Activated CD4-positive, alpha-beta T cell treated with anti-CD3 and anti-CD28 coated beads for 48 hours (primary cell): Measurements from ENCODE around the gene ADIG.
"Not testable (repeated sequence)": the region's sequence is repeated elsewhere in the genome, so short reads cannot be mapped to it uniquely, and the experiment has no call there.

ENCODE experiments used
- DNase-seq: peaks from one replicate; pipeline ENCODE4 v3.0.0-alpha.2; 2020

ADIG gene

GRCh38 chr20:38579219-38579910, 1.6 kb upstream of the ADIG start:
- no peak for DNase-seq

DNA sequence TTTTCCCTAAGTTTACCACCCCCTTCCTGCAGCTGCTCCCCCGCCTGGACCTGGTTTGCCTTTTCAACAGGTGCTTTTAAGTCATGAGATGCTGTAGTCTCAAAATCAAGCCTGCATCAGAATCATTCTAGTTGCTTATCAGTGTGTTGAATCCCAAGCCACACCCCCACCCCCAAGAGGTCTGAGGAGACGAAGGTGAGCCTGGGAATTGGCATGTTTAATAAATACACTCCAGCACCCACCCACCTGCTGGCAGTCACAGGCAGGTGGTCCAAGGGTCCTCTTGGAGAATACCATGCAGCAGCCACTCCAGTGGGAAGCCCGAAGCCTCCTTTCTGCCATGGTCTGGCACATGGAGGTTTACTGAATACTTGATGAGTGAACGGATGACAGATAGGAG, 1.1 kb upstream of the ADIG start:
- no peak for DNase-seq

- DNase-seq = no peak
These were observed 897 bp downstream of the ADIG start for GRCh38 chr20:38581830-38582358.

DNA sequence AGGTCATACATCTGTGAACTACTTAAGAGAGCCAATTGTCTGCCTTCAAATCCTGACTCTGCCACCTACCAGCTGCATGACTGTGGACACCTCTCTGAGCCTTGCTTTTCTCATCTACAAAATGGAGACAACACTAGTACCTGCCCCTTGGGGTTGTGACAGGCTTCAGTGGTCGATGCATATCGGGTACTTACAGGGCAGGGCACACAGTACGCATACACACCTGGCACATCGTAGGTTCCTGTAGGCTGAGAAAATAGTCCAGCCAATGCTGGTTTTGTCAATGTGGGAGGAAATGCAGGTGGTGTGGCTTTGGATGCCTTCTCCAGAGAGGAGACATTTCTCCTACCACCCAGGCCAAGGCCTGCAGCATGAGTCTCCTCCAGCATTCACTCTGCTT, 2.3 kb downstream of the ADIG start:
- DNase-seq = no peak

GRCh38 chr20:38584099-38584763, 3.2 kb downstream of the ADIG start:
- DNase-seq = no peak

GRCh38 chr20:38585404-38586180, 4.6 kb downstream of the ADIG start:
- DNase-seq = no peak

GRCh38 chr20:38586181-38586525, 5.2 kb downstream of the ADIG start:
- no peak for DNase-seq

- no peak for DNase-seq
These were observed 7.3 kb downstream of the ADIG start for GRCh38 chr20:38588303-38588702.

DNA sequence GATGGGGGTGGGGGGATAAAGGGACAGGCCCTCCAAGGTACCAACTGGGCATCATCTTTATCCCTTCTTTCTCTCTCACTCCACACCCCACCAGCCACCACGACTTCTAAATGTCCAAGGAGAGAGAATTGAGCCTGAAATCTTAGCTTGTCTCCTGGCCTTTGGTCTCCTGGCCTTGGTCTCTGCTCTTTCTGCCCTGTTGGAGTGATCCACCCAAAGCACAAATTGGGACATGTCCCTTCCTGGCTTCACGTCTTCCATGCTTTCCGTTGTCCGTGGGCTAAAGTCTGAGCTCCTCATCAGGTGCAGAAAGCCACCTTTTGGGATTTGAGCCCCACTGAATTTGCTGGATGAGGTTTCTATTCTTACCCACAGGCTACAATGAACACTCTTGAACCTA, 8.4 kb downstream of the ADIG start:
- no peak for DNase-seq

DNA sequence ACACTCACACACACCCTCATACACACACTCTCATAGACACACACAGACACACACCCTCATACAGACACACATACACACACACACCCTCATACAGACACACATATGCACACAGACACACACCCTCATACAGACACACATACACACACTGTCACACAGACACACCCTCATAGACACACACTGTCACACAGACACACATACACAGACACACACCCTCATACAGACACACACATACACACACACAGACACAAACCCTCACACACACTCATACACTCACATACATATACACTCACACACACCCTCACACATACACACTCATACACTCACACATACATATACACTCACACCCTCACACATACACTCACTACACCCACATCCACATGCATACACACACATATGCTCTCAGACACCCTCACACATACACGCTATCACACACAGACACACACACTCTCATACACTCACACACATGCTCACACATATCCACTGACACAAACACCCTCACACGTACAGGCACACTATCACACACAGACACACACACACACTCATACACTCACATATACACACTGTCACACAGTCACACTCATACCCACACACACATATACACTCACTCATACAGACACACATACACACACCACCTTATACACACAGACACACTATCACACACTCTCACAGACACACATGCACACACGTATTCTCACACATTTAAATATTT, 9.1 kb downstream of the ADIG start:
- DNase-seq = no peak

GRCh38 chr20:38590676-38591473, 9.9 kb downstream of the ADIG start:
- DNase-seq = no peak

DNA sequence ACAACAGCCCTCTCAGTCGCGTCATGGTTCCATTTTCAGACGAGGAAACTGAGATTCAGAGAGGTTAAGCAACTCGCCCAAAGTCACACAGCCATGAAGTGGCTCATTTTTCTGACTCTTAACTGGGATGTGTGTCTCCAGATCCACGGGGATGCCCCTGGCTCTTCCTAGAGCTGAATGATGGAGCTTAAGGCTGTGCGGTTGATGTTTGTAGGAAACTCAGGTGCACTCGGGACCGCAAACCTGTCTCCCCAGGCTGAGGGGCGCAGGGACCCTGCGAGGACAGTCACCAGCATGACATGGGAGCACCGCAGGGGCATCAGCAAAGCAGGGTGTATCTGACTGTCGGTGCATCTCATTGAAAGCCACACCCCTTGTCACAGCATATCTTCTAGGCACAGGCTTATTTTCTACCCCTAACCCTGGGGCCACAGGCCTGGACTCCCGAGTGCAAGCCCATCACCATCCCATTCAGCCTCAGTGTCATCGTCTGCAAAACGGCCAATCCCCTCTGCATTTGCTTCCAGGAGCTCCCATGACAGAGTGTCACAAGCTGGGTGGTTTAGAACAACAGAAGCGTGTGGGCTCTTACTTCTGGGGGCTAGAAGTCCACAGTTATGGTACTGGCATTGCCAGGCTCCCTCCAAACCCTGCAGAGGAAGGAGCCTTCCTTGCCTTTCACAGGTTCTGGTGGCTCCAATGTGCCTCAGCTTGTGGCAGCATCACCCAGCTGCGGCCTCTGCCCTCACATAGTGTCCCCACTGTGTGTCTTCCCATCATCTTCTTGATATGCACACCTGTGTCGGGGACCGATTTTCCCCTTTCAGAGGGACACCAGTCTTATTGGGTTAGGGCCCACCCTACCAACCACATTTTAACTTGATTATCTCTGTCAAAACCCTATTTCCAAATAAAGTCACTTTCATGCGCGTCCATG, 10.7 kb downstream of the ADIG start:
- DNase-seq = no peak

- not testable (repeated sequence) for DNase-seq
These were observed 11.4 kb downstream of the ADIG start for GRCh38 chr20:38592411-38592790.

GRCh38 chr20:38594281-38594680, 13.3 kb downstream of the ADIG start:
- DNase-seq = not testable (repeated sequence)

DNA sequence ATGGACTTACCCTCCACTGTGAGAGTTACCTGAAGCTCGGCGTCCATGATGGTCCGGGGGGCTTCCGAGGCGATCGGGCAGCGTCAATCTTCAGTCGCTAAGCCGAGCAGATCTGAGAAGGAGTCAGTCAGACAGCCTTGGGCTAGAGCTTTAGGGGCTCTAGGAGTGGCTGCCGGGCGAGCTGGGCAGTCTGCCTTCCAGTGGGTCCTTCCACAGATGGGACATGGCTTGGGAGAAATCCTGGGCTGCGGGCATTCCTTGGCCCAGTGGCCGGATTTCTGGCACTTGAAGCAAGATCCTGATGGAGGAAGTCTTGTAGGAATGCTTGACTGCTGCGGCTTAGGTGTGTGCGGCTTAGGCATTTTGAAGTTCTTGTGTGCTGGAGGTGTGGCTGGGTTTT, 14.9 kb downstream of the ADIG start:
- DNase-seq = not testable (repeated sequence)

DNA sequence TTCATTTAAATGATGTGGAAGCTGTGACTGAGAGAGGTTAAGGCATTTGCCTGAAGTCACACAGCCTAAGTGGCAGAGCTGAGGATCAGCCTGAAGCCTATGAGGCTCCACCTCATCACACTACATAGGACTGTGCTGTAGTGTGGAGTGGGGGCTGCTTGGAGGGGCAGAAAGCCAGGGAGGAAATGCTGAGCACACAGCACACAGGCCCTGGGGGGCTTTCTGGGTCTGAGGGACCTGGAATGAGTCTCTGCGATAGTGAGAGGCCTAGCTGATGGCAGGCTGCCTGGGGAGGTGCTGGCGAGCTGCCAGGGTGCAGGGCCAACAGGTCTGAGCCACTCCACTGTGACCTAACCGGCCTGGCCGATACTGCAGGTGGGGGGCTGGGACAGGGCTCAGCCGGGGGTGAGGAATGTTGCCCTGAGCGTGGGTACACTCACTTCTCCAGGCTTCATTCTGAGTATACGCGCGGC, 18.4 kb downstream of the ADIG start:
- no peak for DNase-seq

- DNase-seq = no peak
These were observed 19.1 kb downstream of the ADIG start for GRCh38 chr20:38600057-38600456.

DNA sequence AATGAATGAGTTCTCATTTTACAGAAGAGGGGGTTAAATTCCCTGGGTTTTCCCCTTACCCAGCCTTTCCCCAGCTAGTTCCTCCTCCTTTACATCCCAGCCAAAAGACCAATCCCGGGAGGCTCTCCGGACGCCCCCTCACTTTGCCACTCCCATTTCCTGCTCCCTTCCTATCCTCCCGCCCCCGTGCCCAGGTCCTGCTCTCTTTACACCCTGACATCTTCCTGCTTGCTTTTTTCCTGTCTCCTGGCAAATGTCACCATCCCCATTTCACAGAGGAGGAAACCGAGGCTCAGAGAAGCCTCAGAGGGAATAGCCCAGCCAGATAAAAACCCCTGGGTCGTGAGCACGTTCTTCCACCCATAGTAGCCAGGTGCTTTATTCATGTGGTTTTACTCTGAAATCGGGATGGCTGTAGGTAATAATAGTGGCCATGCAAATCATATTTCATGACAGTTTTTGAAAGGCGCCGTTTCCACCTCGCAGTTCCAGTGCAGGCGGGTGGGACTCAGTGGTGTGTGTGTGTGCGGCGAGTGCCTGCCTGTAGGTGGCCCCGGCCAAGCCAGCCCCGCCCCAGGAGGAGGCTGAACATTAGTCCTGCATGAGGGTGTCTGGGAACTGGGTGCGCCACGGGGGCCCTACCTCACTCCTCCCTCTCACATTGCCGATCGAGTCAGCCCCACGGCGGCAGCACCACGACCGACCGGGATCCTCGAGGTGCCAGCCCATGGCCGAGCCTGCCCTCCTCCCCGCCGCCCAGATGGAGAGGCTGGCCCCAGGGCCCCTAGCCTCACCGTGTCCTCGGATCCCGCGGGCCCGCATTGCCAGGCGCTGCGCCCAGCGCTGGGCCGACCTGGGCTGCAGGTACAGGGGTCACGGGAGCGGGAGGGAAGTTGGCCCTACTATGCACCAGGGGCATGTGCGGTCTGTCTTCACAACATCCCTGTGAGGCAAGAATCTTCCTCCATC, 20.5 kb downstream of the ADIG start, which contains the start of gene ARHGAP40:
Gene ARHGAP40, plus strand, starts transcription at position 594 of the 969 bp plus-strand sequence.
- DNase-seq = peak; percentile 53

- DNase-seq = no peak
These were observed 21.2 kb downstream of the ADIG start for GRCh38 chr20:38602185-38602581.

DNA sequence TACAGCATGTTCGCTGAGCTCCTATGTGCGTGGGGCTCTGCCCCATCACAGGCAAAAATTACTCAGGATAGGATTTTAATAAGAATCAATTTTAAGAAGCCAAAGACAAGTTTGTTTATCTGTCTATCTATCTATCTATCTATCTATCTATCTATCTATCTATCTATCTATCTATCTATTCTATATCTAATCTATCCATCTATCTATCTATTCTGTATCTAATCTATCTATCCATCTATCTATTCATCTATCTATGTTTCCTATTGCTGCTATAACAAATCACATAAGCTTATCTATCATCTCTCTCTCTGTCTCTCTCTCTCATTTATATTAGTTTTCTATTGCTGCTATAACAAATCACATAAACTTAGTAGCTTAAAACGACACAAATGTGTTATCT, 22.3 kb downstream of the ADIG start:
- DNase-seq = no peak
